ENCODE data around the gene SLC19A1.

The SLC19A1 gene

GRCh38 chr21:45507888-45508508 is 34.2 kb downstream of the SLC19A1 start:
- TF ChIP-seq, protein P1, sequence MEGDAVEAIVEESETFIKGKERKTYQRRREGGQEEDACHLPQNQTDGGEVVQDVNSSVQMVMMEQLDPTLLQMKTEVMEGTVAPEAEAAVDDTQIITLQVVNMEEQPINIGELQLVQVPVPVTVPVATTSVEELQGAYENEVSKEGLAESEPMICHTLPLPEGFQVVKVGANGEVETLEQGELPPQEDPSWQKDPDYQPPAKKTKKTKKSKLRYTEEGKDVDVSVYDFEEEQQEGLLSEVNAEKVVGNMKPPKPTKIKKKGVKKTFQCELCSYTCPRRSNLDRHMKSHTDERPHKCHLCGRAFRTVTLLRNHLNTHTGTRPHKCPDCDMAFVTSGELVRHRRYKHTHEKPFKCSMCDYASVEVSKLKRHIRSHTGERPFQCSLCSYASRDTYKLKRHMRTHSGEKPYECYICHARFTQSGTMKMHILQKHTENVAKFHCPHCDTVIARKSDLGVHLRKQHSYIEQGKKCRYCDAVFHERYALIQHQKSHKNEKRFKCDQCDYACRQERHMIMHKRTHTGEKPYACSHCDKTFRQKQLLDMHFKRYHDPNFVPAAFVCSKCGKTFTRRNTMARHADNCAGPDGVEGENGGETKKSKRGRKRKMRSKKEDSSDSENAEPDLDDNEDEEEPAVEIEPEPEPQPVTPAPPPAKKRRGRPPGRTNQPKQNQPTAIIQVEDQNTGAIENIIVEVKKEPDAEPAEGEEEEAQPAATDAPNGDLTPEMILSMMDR (IDR thresholded peaks at IDR 0.05) = no peak

DNA sequence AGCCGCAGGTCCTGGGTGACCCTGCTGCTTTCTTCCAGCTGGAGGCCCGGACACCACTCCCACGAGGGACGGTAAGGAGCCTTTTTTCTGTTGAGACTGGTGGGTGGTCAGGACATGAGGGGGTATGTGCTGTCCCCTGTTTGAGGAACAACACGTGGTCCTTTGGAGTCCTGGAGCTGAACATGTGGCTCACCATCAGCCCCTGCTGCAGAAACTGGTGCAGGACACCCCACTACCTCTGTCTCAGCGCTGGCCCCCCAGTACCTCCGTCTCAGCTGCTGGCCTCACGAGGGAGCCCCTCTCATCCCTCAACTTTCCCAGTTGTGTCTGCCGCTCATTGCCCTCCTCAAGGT is 34.7 kb downstream of the SLC19A1 start:
- TF ChIP-seq, protein P1 (IDR thresholded peaks at IDR 0.05) = no peak
- Histone ChIP-seq H3K4me3 (ENCODE audit: low read depth in 1 of 2, low read length in 1 of 2) (no peak overlapping the region), H3K36me3 (peaks cover 77% of the 10 kb centered on the region), H3K9me3 (no peaks in the 10 kb centered on the region), H3K27me3 (no peaks in the 10 kb centered on the region), H3K27ac (peak overlapping the region; percentile 79), H3K4me1 (ENCODE audit: control insufficient read depth in 1 of 2, insufficient read depth in 1 of 2, low read depth in 1 of 2, low read length in 1 of 2) (peaks cover 11 to 54% of the 10 kb centered on the region in 2 experiments)

More at GRCh38 chr21:45507888-45508508, 34.2 kb downstream of the SLC19A1 start:
- Histone ChIP-seq H3K27me3 (no peaks in the 10 kb centered on the region), H3K36me3 (peaks cover 82% of the 10 kb centered on the region), H3K4me3 (ENCODE audit: low read depth in 1 of 2, low read length in 1 of 2) (no peak overlapping the region), H3K4me1 (ENCODE audit: control insufficient read depth in 1 of 2, insufficient read depth in 1 of 2, low read depth in 1 of 2, low read length in 1 of 2) (peaks cover 16 to 59% of the 10 kb centered on the region in 2 experiments), H3K27ac (peak overlapping the region; percentile 79), H3K9me3 (no peaks in the 10 kb centered on the region)

- peaks cover 72% of the 10 kb centered on the region for H3K36me3 ChIP-seq
- peaks cover 7 to 49% of the 10 kb centered on the region in 2 experiments for H3K4me1 ChIP-seq (ENCODE audit: control insufficient read depth in 1 of 2, insufficient read depth in 1 of 2, low read depth in 1 of 2, low read length in 1 of 2)
- TF ChIP-seq, protein P1 (IDR thresholded peaks at IDR 0.05) = no peak
- H3K4me3 ChIP-seq (ENCODE audit: low read depth in 1 of 2, low read length in 1 of 2) = no peak overlapping the region
- H3K27ac ChIP-seq = peak overlapping the region; percentile 79
- H3K9me3 ChIP-seq = no peaks in the 10 kb centered on the region
- H3K27me3 ChIP-seq = no peaks in the 10 kb centered on the region
Observed at GRCh38 chr21:45506836-45507522, 35.3 kb downstream of the SLC19A1 start.

- Histone ChIP-seq H3K27me3 (no peaks in the 10 kb centered on the region), H3K4me3 (ENCODE audit: low read depth in 1 of 2, low read length in 1 of 2) (no peak overlapping the region), H3K36me3 (peaks cover 65% of the 10 kb centered on the region), H3K4me1 (ENCODE audit: control insufficient read depth in 1 of 2, insufficient read depth in 1 of 2, low read depth in 1 of 2, low read length in 1 of 2) (peaks cover 3 to 43% of the 10 kb centered on the region in 2 experiments), H3K9me3 (no peaks in the 10 kb centered on the region), H3K27ac (peak overlapping the region; percentile 79)
- TF ChIP-seq, protein P1 (IDR thresholded peaks at IDR 0.05) = no peak
Observed at GRCh38 chr21:45506241-45506817, 35.9 kb downstream of the SLC19A1 start.

DNA sequence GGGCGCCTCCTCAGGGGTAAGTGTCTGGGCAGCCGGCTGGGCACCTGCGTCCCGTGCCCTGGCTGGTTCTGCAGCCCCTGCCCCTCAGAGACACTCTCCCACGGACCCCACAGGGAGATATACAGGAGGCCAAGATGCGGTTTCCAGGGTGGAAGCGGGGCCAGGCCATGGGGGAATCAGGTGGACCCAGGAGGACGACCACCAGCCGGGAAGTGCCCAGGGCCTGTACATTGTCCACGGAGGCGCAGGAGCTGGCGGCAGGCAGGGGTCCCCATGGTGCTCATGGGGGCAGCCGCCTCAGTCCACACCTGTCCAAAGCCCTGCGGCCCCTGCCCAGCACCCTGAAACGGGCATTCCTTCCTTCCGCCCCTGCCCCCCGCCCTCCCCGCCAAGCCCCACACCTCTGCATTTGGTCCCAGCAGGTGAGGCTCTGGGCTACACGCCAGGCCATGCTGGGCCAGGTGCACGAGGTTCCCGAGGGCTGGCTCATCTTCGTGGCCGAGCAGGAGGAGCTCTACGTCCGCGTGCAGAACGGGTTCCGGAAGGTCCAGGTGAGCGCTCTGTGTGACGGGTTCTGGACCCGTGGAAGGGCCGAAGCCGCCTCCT is 36.7 kb downstream of the SLC19A1 start:
- no peak overlapping the region for H3K4me3 ChIP-seq (ENCODE audit: low read depth in 1 of 2, low read length in 1 of 2)
- peaks cover 58% of the 10 kb centered on the region for H3K36me3 ChIP-seq
- peak overlapping the region; percentile 79 for H3K27ac ChIP-seq
- no peaks in the 10 kb centered on the region for H3K9me3 ChIP-seq
- TF ChIP-seq, protein P1 (IDR thresholded peaks at IDR 0.05) = no peak
- H3K27me3 ChIP-seq = no peaks in the 10 kb centered on the region
- H3K4me1 ChIP-seq (ENCODE audit: control insufficient read depth in 1 of 2, insufficient read depth in 1 of 2, low read depth in 1 of 2, low read length in 1 of 2) = peaks cover 3 to 41% of the 10 kb centered on the region in 2 experiments

All from neutrophil (primary cell).